Calu3 (cell line): ENCODE data around the gene ZNF320. TPM values are rescaled to one million over a fixed set of nuclear protein-coding genes. Genes with fewer than 3 reads are reported as not detected.
A peak's percentile ranks its signal among the peaks of the same experiment; 100 is the strongest.
"Not testable (repeated sequence)": the region's sequence is repeated elsewhere in the genome, so short reads cannot be mapped to it uniquely, and the experiment has no call there.

ENCODE experiments used
- BruUV-seq: library from RNA; stranded (reverse); fragments of 400-500 nt; replicated peaks from 2 replicates; lab custom pipeline; 2021; lab: Mats Ljungman, UMichigan
- CTCF ChIA-PET: fragments of 300-600 bp; sonication (Branson Sonifier 250); formaldehyde crosslinking; loops from one replicate; lab custom pipeline; 2022; ENCODE audit warnings: antibody characterized with exemption; lab: Charles Lee
- DNase-seq: peaks from one replicate; pipeline ENCODE4 v3.0.0; 2022
- H3K27ac Mint-ChIP-seq: one replicate; pipeline ENCODE4 v1.8.0; 2022; ENCODE audit warnings: mixed read lengths; ENCODE audit not compliant: unreplicated experiment
- H3K27me3 Mint-ChIP-seq: one replicate; pipeline ENCODE4 v1.8.0; 2022; ENCODE audit warnings: mixed read lengths; ENCODE audit not compliant: unreplicated experiment
- H3K36me3 Mint-ChIP-seq: one replicate; pipeline ENCODE4 v1.8.0; 2022; ENCODE audit warnings: mild to moderate bottlenecking, moderate library complexity, mixed read lengths; ENCODE audit not compliant: insufficient read depth, unreplicated experiment
- H3K4me1 Mint-ChIP-seq: one replicate; pipeline ENCODE4 v1.8.0; 2022; ENCODE audit warnings: mild to moderate bottlenecking, low read depth, mixed read lengths; ENCODE audit not compliant: unreplicated experiment
- H3K4me3 Mint-ChIP-seq: one replicate; pipeline ENCODE4 v1.8.0; 2022; ENCODE audit warnings: mild to moderate bottlenecking, low read depth, moderate library complexity, mixed read lengths; ENCODE audit not compliant: unreplicated experiment
- H3K9me3 Mint-ChIP-seq: one replicate; pipeline ENCODE4 v1.8.0; 2022; ENCODE audit warnings: low read depth, mixed read lengths; ENCODE audit not compliant: unreplicated experiment
- intact Hi-C: fragments of 100-400 bp; cut with micrococcal nuclease; formaldehyde crosslinking; loops from one replicate; pipeline ENCODE4 v1.10.0; 2022; ENCODE audit not compliant: unreplicated experiment
- total RNA-seq: library from RNA; stranded (reverse); gene quantifications from 2 replicates; pipeline ENCODE4 v1.2.3, GENCODE V29; 2022
- TF ChIP-seq, protein P1 (sequence below): fragments of 200-600 bp; IDR thresholded peaks from one replicate; pipeline ENCODE4 v1.8.0; 2022; ENCODE audit warnings: antibody characterized with exemption; ENCODE audit not compliant: unreplicated experiment

Gene ZNF320
- total RNA-seq, 1 experiment from 2014 or later: 2.5 TPM

DNA sequence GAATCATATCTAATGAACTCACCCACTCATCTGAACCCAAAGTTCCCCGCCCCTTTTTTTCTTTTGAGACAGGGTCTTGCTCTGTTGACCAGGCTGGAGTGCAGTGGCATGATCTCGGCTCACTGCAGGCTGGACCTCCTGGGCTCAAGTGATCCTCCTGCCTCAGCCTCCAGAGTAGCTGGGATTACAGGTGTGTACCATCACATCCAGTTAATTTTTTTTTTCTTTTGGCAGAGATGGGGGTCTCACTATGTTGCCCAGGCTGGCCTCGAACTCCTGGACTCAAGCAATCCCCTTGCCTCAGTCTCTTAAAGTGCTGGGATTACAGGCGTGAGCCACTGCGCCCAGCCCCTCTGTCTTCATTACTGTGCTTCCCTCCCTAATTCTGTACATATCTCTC, 43.5 kb upstream of the ZNF320 start:
- not testable (repeated sequence) for DNase-seq, H3K9me3 Mint-ChIP-seq, BruUV-seq, H3K27me3 Mint-ChIP-seq
- H3K4me3 Mint-ChIP-seq: peak overlapping the region; percentile 76
- peaks cover 50% of the 10 kb centered on the region for H3K4me1 Mint-ChIP-seq
- peaks cover 64% of the 10 kb centered on the region for H3K36me3 Mint-ChIP-seq
- intact Hi-C loops: loop anchor here (5.0 to 10.0 kb wide), 3 partner anchors 154 to 254 kb away; partner anchors contain the start of genes ZNF600, ZNF611 and ZNF665
- H3K27ac Mint-ChIP-seq: peak overlapping the region; percentile 54
- CTCF ChIA-PET: interaction anchor here (0.6 to 0.7 kb wide), 2 partner anchors 47 to 119 kb away, joined by 3 to 5 read pairs; partner anchors contain the start of gene ZNF28

DNA sequence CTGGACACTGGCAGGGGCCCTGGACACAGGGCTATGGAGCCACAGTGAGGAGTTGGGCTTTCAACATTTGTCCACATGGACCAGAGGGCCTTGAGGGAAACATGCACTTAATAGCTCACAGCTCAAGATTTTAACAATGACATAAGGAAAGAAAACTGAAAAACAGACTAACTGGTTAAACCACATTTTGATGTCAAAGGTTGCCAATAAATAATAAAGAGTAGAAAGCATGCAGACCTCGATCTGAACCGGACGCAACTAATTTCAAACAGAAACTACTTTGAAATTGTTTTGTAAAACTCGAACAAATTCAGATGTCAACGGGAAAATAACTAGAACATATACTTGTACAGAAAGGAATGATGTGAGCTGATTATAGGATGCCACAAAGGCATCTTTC, 41.3 kb upstream of the ZNF320 start:
- intact Hi-C loops: no loop called here
- TF ChIP-seq, protein P1, sequence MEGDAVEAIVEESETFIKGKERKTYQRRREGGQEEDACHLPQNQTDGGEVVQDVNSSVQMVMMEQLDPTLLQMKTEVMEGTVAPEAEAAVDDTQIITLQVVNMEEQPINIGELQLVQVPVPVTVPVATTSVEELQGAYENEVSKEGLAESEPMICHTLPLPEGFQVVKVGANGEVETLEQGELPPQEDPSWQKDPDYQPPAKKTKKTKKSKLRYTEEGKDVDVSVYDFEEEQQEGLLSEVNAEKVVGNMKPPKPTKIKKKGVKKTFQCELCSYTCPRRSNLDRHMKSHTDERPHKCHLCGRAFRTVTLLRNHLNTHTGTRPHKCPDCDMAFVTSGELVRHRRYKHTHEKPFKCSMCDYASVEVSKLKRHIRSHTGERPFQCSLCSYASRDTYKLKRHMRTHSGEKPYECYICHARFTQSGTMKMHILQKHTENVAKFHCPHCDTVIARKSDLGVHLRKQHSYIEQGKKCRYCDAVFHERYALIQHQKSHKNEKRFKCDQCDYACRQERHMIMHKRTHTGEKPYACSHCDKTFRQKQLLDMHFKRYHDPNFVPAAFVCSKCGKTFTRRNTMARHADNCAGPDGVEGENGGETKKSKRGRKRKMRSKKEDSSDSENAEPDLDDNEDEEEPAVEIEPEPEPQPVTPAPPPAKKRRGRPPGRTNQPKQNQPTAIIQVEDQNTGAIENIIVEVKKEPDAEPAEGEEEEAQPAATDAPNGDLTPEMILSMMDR: no peak
- no peak for DNase-seq
- peak overlapping the region; percentile 94 for H3K27ac Mint-ChIP-seq
- H3K9me3 Mint-ChIP-seq: no peaks in the 10 kb centered on the region
- peaks cover 69% of the 10 kb centered on the region for H3K36me3 Mint-ChIP-seq
- H3K4me1 Mint-ChIP-seq: peaks cover 42% of the 10 kb centered on the region
- CTCF ChIA-PET: interaction anchor here (0.7 to 0.8 kb wide), 2 partner anchors 398 to 1083 kb away, joined by 6 to 9 read pairs; no protein-coding TSS in a partner anchor
- BruUV-seq: no TSS peak
- H3K27me3 Mint-ChIP-seq: no peaks in the 10 kb centered on the region
- H3K4me3 Mint-ChIP-seq: peak overlapping the region; percentile 70

DNA sequence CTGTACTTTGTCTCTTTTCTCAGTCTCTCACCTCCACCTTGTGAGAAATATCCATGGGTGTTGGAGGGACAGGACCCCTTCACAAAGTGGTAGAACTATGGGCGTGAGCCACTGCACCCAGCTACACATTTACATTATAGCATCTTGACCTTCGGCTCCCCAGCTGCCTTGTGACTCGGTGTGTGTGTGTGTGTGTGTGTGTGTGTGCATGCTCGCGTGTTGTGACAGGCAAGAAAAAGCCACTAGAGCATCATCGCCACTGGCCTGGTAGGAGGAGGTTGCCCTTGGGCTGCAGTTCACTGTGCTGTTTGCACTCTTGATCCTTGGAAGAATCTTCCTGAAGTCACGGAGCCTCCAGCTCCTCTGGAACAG, 39.5 kb upstream of the ZNF320 start:
- CTCF ChIA-PET: interaction anchor here (0.7 kb wide), 1 partner anchor 212 kb away, joined by 3 read pairs; no protein-coding TSS in a partner anchor
- TF ChIP-seq, protein P1: no peak
- BruUV-seq: no TSS peak
- Mint-ChIP-seq H3K4me1 (peaks cover 42% of the 10 kb centered on the region), H3K27ac (peak overlapping the region; percentile 74), H3K9me3 (peaks cover 6% of the 10 kb centered on the region), H3K4me3 (peak overlapping the region; percentile 54), H3K36me3 (peaks cover 74% of the 10 kb centered on the region), H3K27me3 (no peaks in the 10 kb centered on the region)
- intact Hi-C loops: no loop called here
- DNase-seq: no peak

DNA sequence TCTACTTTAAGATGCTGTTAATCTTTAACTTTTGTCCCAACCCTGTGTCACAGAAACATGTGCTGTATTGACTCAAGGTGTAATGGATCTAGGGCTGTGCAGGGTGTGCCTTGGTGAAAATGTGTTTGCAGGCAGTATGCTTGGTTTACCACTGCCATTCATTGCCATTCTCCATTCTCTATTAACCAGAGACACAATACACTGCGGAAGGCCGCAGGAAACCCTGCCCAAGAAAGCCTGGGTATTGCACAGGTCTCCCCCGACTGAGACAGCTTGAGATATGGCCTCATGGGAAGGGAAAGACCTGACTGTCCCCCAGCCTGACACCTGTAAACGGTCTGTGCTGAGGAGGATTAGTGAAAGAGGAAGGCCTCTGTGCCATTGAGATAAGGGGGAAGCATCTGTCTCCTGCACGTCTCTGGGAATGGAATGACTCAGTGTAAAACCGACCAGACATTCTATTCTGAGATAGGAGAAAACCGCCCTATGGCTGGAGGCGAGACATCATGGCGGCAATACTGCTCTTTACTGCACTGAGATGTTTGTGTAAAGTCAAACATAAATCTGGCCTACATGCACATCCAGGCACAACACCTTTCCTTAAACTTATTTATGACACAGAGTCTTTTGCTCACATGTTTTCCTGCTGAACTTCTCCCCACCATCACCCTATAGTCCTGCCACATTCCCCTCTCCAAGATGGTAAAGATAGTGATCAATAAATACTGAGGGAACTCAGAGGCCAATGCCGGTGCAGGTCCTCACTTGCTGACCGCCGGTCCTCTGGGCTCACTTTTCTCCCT, 38.9 kb upstream of the ZNF320 start:
- no TSS peak for BruUV-seq
- Mint-ChIP-seq H3K4me3 (peak overlapping the region; percentile 54), H3K9me3 (peaks cover 6% of the 10 kb centered on the region), H3K27ac (peak overlapping the region; percentile 74), H3K27me3 (no peaks in the 10 kb centered on the region), H3K36me3 (peaks cover 68% of the 10 kb centered on the region), H3K4me1 (peaks cover 38% of the 10 kb centered on the region)
- CTCF ChIA-PET: no interaction called here
- intact Hi-C loops: no loop called here
- TF ChIP-seq, protein P1: no peak
- DNase-seq: peak; percentile 35
